SK-N-MC (cell line): ENCODE measurements around the gene C10orf71.

Source experiments
- DNase-seq: peaks from one replicate; pipeline ENCODE4 v3.0.0-alpha.2; 2011; ENCODE audit warnings: low read depth, low spot score
- H3K27ac ChIP-seq: fragments of 200-600 bp; sonication (generic); 2 replicates; pipeline ENCODE4 v1.5.1; 2016; ENCODE audit warnings: mixed run types
- H3K36me3 ChIP-seq: fragments of 200-600 bp; sonication (generic); 2 replicates; pipeline ENCODE4 v1.6.1; 2017; ENCODE audit warnings: antibody characterized with exemption, low read length, mixed read lengths; ENCODE audit not compliant: insufficient read depth
- H3K4me3 ChIP-seq: fragments of 200-600 bp; sonication (generic); 2 replicates; pipeline ENCODE4 v1.5.1; 2016
- H3K9ac ChIP-seq: fragments of 200-600 bp; sonication (generic); 2 replicates; pipeline ENCODE4 v1.8.0; 2017; ENCODE audit warnings: mixed run types, mixed read lengths; ENCODE audit not compliant: insufficient read length
- H3K9me3 ChIP-seq: fragments of 200-600 bp; sonication (generic); 2 replicates; pipeline ENCODE4 v1.6.1; 2017; ENCODE audit warnings: low read depth, mild to moderate bottlenecking, antibody characterized with exemption, low read length, moderate library complexity, mixed read lengths
- EZH2 ChIP-seq: fragments of 200-600 bp; sonication (generic); IDR thresholded peaks from one replicate; pipeline ENCODE4 v1.6.1; 2017; ENCODE audit warnings: antibody characterized with exemption
- FOXP2 ChIP-seq: optimal IDR thresholded peaks from 2 replicates; pipeline ENCODE3; 2011; ENCODE audit warnings: mild to moderate bottlenecking, moderate library complexity; ENCODE audit not compliant: insufficient read depth; ENCODE audit errors: extremely low read length, control extremely low read depth
- POLR2AphosphoS5 ChIP-seq: IDR thresholded peaks from 2 replicates; pipeline ENCODE4 v1.6.1; 2012; ENCODE audit warnings: mild to moderate bottlenecking, low read depth, low read length, borderline replicate concordance

Gene C10orf71, protein sequence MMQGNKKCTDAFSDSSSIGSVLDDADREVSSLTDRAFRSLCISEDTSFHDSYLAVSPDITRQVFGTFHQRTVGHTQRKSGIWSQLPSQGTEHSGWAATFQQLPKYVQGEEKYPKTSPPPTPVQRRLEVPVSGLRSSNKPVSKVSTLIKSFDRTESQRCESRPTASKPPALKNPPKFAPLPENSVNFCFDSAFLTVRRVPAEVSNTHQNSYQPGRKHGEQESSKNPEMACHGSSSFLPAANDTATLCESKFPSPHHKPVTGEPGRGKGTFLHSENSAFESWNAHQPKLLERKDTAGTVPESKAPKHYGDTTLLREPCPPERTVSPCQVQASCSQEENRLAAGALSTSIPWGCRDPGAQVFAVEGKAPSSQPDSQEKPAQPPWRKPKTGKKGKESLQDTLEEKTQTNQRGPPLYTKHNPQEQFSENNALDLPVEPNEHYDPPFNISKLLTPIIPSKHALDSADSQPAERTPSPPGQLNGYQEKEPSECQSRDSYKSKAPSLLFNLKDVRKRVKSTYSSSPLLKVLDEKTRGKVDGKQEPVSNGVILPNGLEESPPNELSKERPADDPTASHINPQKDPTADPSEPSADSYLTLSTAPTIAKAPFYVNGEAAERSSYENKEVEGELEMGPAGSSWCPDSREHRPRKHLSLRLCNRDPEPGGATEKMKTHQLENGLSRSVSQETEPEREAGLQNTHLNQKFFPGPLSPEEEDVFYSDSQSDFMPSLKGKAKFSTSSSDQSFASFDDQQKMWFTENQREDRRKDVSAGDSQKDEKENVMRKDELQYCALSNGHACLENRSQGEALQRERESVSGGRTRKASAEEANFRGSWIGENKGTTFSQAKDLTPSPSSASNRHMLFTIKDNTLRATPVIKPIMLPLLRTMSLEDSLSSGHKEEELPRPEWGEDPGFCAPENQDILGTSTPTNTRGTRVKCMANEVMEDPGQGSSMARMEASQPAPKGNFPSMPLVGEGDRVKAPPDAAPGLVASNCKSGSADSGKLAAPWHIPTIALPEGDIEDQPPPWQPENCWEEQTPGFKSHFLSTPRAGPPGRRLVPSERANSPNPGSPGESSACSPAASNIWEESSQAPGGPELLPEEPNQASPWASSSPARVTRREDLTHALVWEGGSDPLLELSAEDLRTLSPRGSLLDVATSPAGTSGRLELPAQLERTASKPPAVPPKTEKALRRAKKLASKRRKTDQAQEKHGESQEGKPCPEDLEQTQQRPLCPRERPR (N-terminal part only)

DNA sequence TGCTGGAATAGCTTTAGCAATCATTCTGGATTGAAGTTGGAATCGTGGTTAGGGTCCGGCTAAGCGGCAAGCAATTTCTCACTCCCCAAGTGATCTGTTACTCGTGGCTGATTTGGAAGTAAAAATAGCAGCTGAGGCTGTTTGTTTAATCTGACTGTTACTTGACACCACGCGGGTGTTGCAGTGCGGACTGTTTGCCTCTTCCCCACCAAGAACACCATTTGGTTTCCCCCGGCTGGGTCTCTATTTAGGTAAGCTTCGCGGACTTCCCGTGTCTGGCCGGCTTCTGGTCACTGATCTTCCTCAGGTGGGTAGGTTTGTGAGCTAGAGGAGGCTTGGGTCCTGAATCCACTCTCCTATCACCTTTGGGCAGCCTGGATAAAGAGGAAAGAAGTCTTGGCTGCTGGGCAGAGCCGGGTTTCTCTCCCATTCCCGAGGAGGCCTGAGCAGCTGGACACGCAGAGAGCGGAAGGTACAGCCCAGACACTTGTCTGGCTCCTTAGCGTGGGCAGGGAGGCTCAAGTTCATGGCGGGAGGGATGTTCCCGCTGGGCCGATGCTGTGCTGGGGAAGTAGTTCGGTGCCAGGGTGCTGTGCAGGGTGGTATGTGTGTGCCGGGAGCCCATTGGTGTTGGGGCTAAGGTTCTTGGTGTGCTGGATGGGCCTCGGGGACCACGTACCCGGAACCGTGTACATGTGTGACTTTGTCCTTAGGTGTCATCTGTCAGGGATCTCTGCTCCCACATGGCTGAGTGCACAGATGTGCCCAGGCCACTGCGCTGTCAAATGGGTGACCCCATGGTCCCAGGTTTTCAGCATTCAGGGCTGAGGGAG lies at the start of gene C10orf71:
Gene C10orf71, plus strand, starts transcription at position 188 of the 833 bp plus-strand sequence. CDS start 23,376 bp downstream, outside the sequence.
- Histone ChIP-seq H3K9me3 (no peaks in the 10 kb centered on the region), H3K27ac (no peak within 1 kb of the TSS), H3K4me3 (no peak within 1 kb of the TSS), H3K9ac (no peak within 1 kb of the TSS), H3K36me3 (no peaks in the 10 kb centered on the region)
- no peak for DNase-seq
- no peak for TF ChIP-seq EZH2
- no peak for TF ChIP-seq POLR2AphosphoS5
- no peak for TF ChIP-seq FOXP2

DNA sequence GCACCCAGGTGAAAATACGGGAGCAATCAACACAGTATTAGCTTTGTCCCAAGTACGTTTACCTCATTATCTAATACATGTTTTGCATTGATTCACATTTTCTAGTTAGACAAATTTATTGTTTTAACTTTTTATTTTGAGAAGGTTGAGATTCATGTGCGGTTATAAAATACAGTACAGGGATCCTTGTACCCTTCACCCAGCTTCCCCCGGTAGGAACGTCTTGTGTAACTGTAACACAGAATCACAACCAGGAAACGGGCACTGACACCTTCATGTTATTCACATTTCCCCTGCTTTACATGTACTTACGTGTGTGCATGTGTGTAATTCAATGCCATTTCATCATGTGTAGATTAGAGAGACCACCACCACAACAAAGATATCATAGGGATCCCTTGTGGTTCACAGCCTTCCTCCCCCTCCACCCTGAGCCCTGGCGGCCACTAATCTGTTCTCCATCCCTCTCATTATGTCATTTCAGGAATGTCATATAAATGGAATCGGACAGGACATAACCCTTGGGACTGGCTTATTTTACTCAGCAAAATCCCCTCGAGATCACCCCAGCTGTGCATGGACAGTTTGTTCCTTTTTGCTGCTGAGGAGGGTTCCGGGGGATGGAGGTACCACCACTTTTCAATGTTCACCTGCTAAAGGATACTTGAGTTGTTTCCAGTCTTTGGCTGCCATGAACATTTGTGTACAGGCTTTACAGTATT lies 46.5 kb upstream of the C10orf71 start:
- Histone ChIP-seq H3K36me3 (no peaks in the 10 kb centered on the region), H3K9ac (no peak overlapping the region), H3K27ac (no peak overlapping the region), H3K4me3 (no peak overlapping the region), H3K9me3 (no peaks in the 10 kb centered on the region)
- TF ChIP-seq POLR2AphosphoS5 = no peak
- no peak for TF ChIP-seq FOXP2
- TF ChIP-seq EZH2 = no peak
- DNase-seq = no peak

DNA sequence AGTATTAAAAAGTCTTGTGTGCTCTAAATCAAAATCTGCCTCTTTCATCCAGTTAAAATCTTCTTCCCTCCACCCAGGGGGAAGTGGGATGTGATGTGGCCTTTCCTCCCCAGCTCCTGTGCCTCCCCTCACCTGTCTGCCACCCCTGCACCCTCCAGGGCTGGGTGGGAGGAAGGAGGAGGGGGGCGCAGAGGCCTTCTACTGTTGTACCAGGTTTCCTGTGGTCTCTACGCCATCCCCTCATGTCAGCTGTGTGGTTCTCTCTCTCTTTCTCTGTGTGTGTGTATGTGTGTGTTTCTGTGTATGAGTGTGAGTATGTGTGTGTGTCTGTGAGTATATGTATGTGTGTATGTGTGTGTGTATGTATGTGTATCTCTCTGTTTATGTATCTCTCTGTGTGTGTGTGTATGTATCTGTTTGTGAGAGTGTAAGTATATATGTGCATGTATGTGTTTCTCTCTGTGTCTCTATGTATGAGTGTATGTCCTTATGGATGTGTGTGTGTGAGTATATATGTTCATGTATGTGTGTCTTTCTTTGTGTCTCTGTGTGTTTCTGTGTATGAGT lies 45.5 kb upstream of the C10orf71 start:
- Histone ChIP-seq H3K27ac (no peak overlapping the region), H3K9me3 (no peaks in the 10 kb centered on the region), H3K4me3 (no peak overlapping the region), H3K36me3 (no peaks in the 10 kb centered on the region), H3K9ac (no peak overlapping the region)
- no peak for DNase-seq
- TF ChIP-seq POLR2AphosphoS5 (no peak), EZH2 (no peak), FOXP2 (no peak)

DNA sequence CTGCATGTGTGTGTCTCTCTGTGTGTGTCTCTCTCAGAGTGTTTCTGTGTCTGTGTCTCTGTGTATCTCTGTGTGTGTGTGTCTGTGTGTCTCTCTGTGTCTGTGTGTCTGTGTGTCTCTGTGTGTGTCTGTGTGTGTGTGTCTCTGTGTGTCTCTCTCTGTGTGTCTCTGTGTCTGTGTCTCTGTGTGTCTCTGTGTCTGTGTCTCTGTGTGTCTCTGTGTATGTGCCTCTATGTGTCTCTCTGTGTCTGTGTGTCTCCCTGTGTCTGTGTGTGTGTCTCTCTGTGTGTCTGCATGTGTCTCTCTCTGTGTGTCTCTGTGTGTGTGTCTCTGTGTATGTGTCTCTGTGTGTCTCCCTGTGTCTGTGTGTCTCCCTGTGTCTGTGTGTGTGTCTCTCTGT lies 44.8 kb upstream of the C10orf71 start:
- DNase-seq = no peak
- TF ChIP-seq EZH2 (no peak), POLR2AphosphoS5 (no peak), FOXP2 (no peak)
- Histone ChIP-seq H3K9me3 (no peaks in the 10 kb centered on the region), H3K9ac (no peak overlapping the region), H3K4me3 (no peak overlapping the region), H3K36me3 (no peaks in the 10 kb centered on the region), H3K27ac (no peak overlapping the region)

GRCh38 chr10:49254556-49255318 lies 44.2 kb upstream of the C10orf71 start:
- H3K4me3 ChIP-seq = no peak overlapping the region
- H3K36me3 ChIP-seq = no peaks in the 10 kb centered on the region
- no peak overlapping the region for H3K27ac ChIP-seq
- H3K9ac ChIP-seq = no peak overlapping the region
- H3K9me3 ChIP-seq = no peaks in the 10 kb centered on the region
- no peak for DNase-seq
- TF ChIP-seq EZH2 (no peak), FOXP2 (no peak), POLR2AphosphoS5 (no peak)

- Histone ChIP-seq H3K4me3 (no peak overlapping the region), H3K9ac (no peak overlapping the region), H3K9me3 (no peaks in the 10 kb centered on the region), H3K27ac (no peak overlapping the region), H3K36me3 (no peaks in the 10 kb centered on the region)
- DNase-seq = no peak
- TF ChIP-seq EZH2 = no peak
- no peak for TF ChIP-seq POLR2AphosphoS5
- no peak for TF ChIP-seq FOXP2
Measured at GRCh38 chr10:49255883-49256282, 43.1 kb upstream of the C10orf71 start.

- H3K27ac ChIP-seq = no peak overlapping the region
- no peak overlapping the region for H3K4me3 ChIP-seq
- no peak for DNase-seq
- TF ChIP-seq FOXP2 (no peak), EZH2 (no peak), POLR2AphosphoS5 (no peak)
- H3K9ac ChIP-seq = no peak overlapping the region
- H3K9me3 ChIP-seq = no peaks in the 10 kb centered on the region
- no peaks in the 10 kb centered on the region for H3K36me3 ChIP-seq
Measured at GRCh38 chr10:49257154-49257553, 41.8 kb upstream of the C10orf71 start.
